Motor neuron (in vitro differentiated cells): ENCODE results near the gene KCNK18. TPM values are rescaled to one million over a fixed set of nuclear protein-coding genes. Genes with fewer than 3 reads are reported as not detected.

Experiments used
- ATAC-seq, 8 experiments: fragments of 200-7000 bp; cut with Tn5 transposase; replicated peaks in 6 of 8; 2 replicates each; pipeline ENCODE4 v1.8.0; 2021; ENCODE audit warnings: mild to moderate bottlenecking in 8 of 8, moderate library complexity in 8 of 8
- H3K27ac ChIP-seq, 2 donors: fragments of 250-450 bp; sonication (Bioruptor Pico); 2 replicates each; pipeline ENCODE4 v1.9.0; 2021; ENCODE audit warnings: antibody characterized with exemption in 2 of 2, mild to moderate bottlenecking in 2 of 2, moderate library complexity in 1 of 2
- H3K4me1 ChIP-seq, 2 donors: fragments of 250-450 bp; sonication (Bioruptor Pico); replicated peaks in 1 of 2; 2 replicates each; pipeline ENCODE4 v1.6.1; 2021; ENCODE audit warnings: antibody characterized with exemption in 2 of 2, mild to moderate bottlenecking in 2 of 2, moderate library complexity in 1 of 2
- H3K4me3 ChIP-seq, 5 donors: fragments of 250-450 bp; sonication (Bioruptor Pico); 2 replicates each; pipeline ENCODE4 v1.9.0; 2021; ENCODE audit warnings: antibody characterized with exemption in 5 of 5, mild to moderate bottlenecking in 5 of 5, moderate library complexity in 4 of 5
- WGBS, 10 experiments: fragments of 450-650 bp; shearing (Covaris generic); methylation state at CpG; one replicate each; pipeline ENCODE4 v1.0.0; 2022; 5-methylcytosine and 5-hydroxymethylcytosine counted together
- in situ Hi-C, 9 experiments: fragments of 400-800 bp; cut with MboI; loops; one replicate each; pipeline ENCODE4 v1.15.0; 2021; ENCODE audit warnings: low sequenced_read_pairs in 9 of 9, low pct_unique_long_range_greater_than_20kb in 2 of 9; ENCODE audit not compliant: unreplicated experiment in 9 of 9
- total RNA-seq, 8 experiments: library from RNA; unstranded; fragments of 300-600 nt; gene quantifications; 2 replicates each; pipeline versions ENCODE4 v1.2.3 to v1.2.4, GENCODE V29; 2022

KCNK18 gene
- total RNA-seq, 8 experiments from 2014 or later: 0.21 TPM; not detected in 7

DNA sequence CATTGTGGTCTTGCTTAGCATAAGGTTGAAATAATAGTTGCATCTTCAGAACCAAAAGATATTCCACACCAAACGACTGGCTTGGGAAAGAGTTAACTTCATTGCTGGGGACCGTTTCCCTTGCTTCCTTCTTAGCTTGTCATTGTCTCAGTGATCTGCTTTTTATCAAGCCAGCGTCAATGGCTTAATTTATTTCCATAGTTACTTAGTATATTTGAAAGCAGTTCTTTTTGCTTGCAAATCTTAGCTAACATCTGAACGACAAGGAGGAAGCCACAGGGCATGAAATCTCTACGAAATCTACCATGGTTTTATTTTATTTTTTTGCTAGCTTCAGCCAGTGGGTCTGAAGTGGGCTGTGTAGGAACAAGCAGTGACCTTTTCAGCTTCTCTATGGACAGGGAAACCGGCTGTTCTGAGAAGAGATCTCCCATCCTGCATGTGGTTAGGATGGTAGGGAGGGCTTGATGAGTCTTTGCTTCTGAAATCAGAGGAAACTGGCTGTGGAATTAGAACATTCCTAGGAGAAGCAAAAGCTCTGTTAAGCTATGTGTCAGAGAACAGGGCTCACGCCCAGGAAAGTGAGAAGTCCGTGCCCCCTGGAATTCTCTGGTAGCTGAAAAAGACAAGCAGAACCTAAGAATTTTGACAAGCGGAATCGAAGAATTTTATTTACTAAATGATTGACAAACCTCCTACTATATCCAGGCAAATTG, 51.6 kb downstream of the KCNK18 start:
- Histone ChIP-seq H3K27ac (no peak overlapping the region), H3K4me3 (no peak overlapping the region), H3K4me1 (peaks cover 8 to 14% of the 10 kb centered on the region in 2 donors)
- ATAC-seq: peak in 2 of 8 experiments; percentile 38 to 40
- WGBS, 10 experiments: 0 to 47% (median 28%) methylated on average over 2 to 10 of the region's 10 CpGs; no CpG with 5 or more reads in 1 of the 10 experiments
- in situ Hi-C loops: no loop called here

DNA sequence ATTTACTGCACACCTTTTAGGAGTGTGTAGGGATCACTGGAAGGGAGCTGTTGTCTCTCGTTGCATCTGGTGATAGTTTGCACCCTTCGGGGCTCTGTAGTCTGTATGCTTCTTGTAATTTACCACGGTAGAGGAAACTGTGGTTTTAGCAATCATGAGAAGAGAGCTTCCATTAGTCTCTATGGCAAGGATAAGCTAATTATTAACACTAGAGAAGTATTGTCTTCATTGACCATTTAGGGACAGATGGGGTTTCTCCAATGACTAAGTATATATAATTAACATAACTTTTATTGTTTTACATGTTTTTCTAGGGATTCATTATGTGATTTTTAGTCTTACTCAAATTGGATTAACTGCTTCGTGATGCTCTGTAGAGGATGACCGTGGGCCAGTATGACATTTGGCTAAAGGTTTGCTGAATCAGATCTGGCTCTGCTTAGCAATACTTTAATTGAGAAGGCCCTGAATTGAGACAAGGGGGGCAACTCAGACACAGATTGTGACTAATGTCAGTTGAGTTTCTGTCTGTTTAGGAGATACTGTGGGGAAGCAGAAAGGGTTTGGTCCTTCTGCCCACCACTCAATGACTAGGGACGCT, 52.3 kb downstream of the KCNK18 start:
- in situ Hi-C loops: no loop called here
- WGBS, 10 experiments: 0 to 64% (median 37%) methylated on average over 1 to 6 of the region's 6 CpGs; no CpG with 5 or more reads in 1 of the 10 experiments

DNA sequence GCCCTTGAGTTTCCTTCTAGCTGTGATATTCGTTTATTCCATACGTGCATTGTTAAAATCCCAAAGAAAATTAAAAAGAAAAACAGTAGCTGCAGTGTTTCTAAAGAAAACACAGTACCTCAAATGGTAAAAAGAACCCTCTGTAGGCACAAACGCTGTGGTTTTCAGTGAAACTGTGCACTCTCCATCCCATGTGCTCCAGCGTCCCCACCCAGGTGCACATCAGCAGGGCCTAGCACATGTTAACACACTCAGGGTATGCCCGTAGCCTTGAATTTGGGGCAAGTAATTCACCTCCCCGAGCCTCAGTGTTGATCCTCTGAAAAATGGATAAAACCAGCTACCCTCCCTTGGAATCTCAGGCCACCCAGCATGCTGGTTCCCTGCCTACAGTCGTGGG, 53.1 kb downstream of the KCNK18 start:
- WGBS, 10 experiments: 31 to 71% (median 52%) methylated on average over 2 to 5 of the region's 7 CpGs; no CpG with 5 or more reads in 2 of the 10 experiments
- no peak for ATAC-seq
- in situ Hi-C loops: no loop called here

More for the DNA sequence above, 52.3 kb downstream of the KCNK18 start:
- no peak for ATAC-seq
- no peak overlapping the region for H3K4me3 ChIP-seq
- H3K27ac ChIP-seq: no peak overlapping the region
- peaks cover 8 to 14% of the 10 kb centered on the region in 2 donors for H3K4me1 ChIP-seq

DNA sequence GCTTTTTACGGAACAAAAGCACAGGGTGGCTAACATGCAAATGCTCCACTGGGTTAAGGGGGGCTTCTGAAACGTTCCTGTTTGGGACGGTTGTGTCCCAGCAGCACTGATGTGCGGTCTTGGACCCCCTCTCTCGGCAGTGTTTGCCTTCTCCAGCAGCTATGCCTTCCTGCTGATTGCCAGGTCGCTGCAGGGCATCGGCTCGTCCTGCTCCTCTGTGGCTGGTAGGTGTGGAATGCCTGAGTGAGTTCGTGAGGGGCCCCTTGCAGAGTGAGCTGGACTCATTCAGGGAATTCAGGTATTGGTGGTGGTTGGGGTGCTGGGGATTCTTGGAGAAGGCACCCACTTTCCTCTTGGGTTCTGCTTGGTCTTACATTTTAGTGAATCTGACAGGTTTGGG, 56.6 kb downstream of the KCNK18 start:
- no peak for ATAC-seq
- Histone ChIP-seq H3K27ac (no peak overlapping the region), H3K4me1 (peaks cover 21 to 37% of the 10 kb centered on the region in 2 donors), H3K4me3 (no peak overlapping the region)
- 17 to 100% (median 80%) methylated on average over 1 to 5 of the region's 9 CpGs; no CpG with 5 or more reads in 2 of the 10 experiments for WGBS, 10 experiments
- in situ Hi-C loops: no loop called here

More for the DNA sequence above, 53.1 kb downstream of the KCNK18 start:
- Histone ChIP-seq H3K4me3 (no peak overlapping the region), H3K4me1 (peaks cover 8 to 22% of the 10 kb centered on the region in 2 donors), H3K27ac (no peak overlapping the region)

DNA sequence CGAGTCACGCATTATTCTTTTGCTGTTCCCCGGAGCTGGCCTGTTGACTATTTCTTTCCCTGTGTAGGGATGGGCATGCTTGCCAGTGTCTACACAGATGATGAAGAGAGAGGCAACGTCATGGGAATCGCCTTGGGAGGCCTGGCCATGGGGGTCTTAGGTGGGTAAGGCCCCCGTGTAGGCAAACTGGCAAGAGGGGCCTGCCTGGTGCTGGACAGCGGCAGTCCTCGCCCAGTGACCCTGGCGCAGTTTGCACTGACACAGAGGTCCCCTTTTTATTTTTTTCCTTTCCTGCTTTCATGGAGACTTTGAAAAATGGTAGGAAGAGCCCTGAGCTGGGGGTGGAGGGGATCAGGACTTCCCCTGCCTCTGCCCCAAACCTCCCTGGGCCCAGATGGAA, 57.0 kb downstream of the KCNK18 start:
- in situ Hi-C loops: no loop called here
- 0 to 89% (median 80%) methylated on average over 1 to 7 of the region's 9 CpGs; no CpG with 5 or more reads in 5 of the 10 experiments for WGBS, 10 experiments
- peaks cover 21 to 35% of the 10 kb centered on the region in 2 donors for H3K4me1 ChIP-seq
- ATAC-seq: no peak
- H3K27ac ChIP-seq: no peak overlapping the region
- no peak overlapping the region for H3K4me3 ChIP-seq

DNA sequence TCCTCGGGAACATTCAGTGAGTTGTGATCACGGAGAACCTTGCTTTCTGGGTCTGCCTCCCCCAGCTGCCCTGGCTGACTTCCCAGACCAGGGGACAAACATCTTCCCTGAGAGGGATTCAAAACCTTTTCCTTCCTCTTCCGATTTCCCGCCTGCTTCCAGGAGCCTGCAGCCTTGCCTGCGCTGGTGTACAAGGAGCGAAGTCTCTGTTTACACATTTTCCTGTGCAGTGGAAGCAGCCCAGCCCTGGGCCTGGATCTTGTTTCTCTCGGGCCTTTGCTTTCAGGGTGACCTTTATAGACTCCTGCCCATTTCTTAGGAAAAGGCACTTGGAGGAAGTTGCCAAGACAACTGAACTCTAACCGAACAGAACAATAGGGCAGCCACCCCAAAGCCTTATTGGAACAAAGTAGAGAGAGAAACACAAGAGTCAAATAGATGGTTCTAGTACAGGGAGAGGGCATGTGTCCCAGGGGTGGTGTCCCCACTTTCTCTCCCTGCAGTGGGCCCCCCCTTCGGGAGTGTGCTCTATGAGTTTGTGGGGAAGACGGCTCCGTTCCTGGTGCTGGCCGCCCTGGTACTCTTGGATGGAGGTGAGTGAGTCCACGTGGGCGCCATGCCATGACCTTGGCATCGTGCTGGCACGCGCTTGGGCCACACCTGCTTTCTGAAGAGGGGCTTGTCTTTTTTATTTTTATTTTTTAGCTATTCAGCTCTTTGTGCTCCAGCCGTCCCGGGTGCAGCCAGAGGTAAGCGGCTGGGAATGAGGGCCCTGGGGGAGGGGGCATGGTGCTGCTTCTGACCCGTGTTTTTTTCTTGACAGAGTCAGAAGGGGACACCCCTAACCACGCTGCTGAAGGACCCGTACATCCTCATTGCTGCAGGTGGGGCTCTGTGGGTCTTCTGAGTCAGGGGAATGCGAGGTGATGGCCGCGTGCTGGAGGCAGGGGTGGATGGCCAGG, 57.8 kb downstream of the KCNK18 start:
- no peak for ATAC-seq
- Histone ChIP-seq H3K4me1 (peaks cover 21 to 40% of the 10 kb centered on the region in 2 donors), H3K4me3 (no peak overlapping the region), H3K27ac (no peak overlapping the region)
- 37 to 100% (median 81%) methylated on average over 2 to 19 of the region's 26 CpGs; no CpG with 5 or more reads in 1 of the 10 experiments for WGBS, 10 experiments
- in situ Hi-C loops: no loop called here

DNA sequence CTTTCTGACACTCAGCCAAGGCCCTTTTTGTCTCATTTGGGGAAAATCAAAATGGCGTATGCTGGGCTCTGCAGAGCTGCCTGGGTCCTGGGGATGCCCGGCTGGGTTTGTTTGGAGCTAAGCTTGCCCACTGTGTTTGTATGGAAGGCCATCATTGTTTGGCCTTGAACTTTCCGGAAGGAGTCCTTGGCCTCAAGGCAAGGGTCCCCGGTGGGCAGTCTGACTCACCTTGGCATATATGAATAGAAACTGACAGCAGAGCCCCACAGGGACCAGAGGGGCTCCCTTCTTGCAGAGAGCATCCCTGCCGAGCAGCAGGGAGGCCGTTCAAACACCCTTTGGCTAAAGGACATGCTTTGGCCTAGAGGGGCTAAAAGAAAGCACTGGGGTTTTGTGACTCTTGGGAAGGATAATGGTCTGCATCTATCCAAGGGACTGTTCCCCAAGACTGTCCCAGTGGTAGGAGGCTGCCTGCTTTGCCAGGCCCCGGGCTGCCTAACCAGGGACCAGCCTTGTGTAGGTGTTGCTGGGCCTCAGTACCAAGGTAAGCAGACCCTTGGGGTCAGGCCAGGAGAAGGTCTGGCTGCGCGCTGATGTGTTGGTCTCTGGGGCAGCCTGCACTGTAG, 58.7 kb downstream of the KCNK18 start:
- in situ Hi-C loops: no loop called here
- ATAC-seq: no peak
- WGBS, 10 experiments: 69 to 100% (median 96%) methylated on average over 1 to 6 of the region's 9 CpGs; no CpG with 5 or more reads in 3 of the 10 experiments
- peaks cover 24 to 43% of the 10 kb centered on the region in 2 donors for H3K4me1 ChIP-seq
- no peak overlapping the region for H3K27ac ChIP-seq
- no peak overlapping the region for H3K4me3 ChIP-seq

DNA sequence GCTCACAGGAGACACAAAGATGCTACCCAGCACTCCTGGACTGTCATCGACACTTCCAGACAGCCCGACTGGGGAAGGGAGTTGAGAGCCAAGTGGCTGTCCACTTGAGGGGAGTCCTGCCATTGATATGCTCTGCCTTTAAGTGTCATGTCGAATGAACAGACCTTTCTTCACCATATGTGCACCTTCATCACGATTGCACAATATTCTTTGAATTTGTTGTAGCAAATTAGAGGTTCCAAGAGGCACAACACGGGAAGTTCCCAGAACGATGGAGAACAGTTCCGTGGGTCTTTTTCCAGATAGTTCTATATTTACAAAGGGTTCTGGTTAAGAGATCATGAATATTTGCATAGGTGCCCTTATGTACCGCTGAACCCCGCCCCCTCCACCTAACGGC, 59.6 kb downstream of the KCNK18 start:
- WGBS, 10 experiments: 52 to 100% (median 69%) methylated on average over 1 to 5 of the region's 10 CpGs; no CpG with 5 or more reads in 1 of the 10 experiments
- in situ Hi-C loops: no loop called here
- Histone ChIP-seq H3K4me1 (peaks cover 24 to 41% of the 10 kb centered on the region in 2 donors), H3K27ac (no peak overlapping the region), H3K4me3 (no peak overlapping the region)
- no peak for ATAC-seq

DNA sequence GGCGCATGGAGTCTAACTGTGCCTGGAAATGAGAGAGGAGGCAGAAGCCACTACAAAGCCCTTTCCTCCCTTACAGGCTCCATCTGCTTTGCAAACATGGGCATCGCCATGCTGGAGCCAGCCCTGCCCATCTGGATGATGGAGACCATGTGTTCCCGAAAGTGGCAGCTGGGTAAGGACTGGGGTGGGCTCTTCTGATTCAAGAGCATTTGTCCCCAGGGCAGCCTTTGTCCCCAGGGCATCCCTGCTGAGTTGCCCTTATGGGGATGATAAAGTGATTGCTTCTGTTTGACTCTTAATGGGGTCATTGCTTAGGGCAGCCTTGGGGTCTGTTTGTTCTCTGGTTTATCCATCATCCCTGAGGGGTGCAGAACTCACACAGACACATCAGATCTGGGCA, 60.4 kb downstream of the KCNK18 start:
- peaks cover 19 to 38% of the 10 kb centered on the region in 2 donors for H3K4me1 ChIP-seq
- in situ Hi-C loops: no loop called here
- 0 to 58% (median 30%) methylated on average over 1 to 3 of the region's 3 CpGs; no CpG with 5 or more reads in 4 of the 10 experiments for WGBS, 10 experiments
- no peak overlapping the region for H3K27ac ChIP-seq
- H3K4me3 ChIP-seq: no peak overlapping the region
- peak in 5 of 8 experiments; percentile 14 to 50 (median 22) for ATAC-seq

DNA sequence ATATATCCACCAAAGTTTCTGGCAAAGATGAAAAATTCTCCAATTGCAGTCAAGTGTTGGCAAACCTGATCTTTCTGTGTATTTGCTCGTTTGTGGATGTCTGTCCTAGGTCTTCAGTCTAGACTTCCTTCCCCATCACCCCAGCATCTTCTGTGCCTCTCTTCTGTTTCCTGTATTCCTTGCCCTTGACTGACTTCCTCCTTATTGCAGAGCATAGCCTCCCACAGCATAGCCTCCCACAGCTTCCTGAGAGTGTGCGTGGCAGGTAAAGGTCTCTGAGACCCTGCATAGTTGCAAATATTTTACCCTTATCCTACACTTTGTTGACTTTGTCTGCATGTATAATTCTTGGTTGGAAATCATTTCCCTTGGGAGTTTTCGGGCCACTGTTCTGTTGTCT, 62.0 kb downstream of the KCNK18 start:
- WGBS, 10 experiments: 0 to 100% (median 88%) methylated on average over 1 to 3 of the region's 3 CpGs; no CpG with 5 or more reads in 1 of the 10 experiments
- no peak overlapping the region for H3K4me3 ChIP-seq
- ATAC-seq: no peak
- H3K27ac ChIP-seq: no peak overlapping the region
- in situ Hi-C loops: no loop called here
- peaks cover 16 to 38% of the 10 kb centered on the region in 2 donors for H3K4me1 ChIP-seq
